K562 (cell line): ENCODE measurements around the gene TOM1L1. TPM values are rescaled to one million over a fixed set of nuclear protein-coding genes. Genes with fewer than 3 reads are reported as not detected.
A peak's percentile ranks its signal among the peaks of the same experiment; 100 is the strongest.

ENCODE experiments used
- ATF2 ChIP-seq: sonication (generic); formaldehyde crosslinking; IDR thresholded peaks from 2 replicates; pipeline ENCODE4 v1.8.1; 2022; ENCODE audit warnings: missing genetic modification reagents
- DDX20 ChIP-seq: fragments of 450-650 bp; IDR thresholded peaks from 2 replicates; pipeline ENCODE4 v1.6.1; 2016; ENCODE audit warnings: missing genetic modification characterization, low read depth, mild to moderate bottlenecking, missing compliant biosample characterization, moderate library complexity
- FOSL1 ChIP-seq: fragments of 200-800 bp; sonication (Bioruptor generic); conservative IDR thresholded peaks from 2 replicates; pipeline ENCODE4 v1.6.1; 2016; ENCODE audit warnings: missing genetic modification characterization, missing compliant biosample characterization
- GATAD2B ChIP-seq: fragments of 450-650 bp; IDR thresholded peaks from 2 replicates; pipeline ENCODE4 v1.6.1; 2017; ENCODE audit warnings: mild to moderate bottlenecking, borderline replicate concordance
- ILK ChIP-seq: fragments of 450-650 bp; IDR thresholded peaks from 2 replicates; pipeline ENCODE4 v1.6.1; 2016; ENCODE audit warnings: missing genetic modification characterization, low read depth, mild to moderate bottlenecking, missing compliant biosample characterization, moderate library complexity, borderline replicate concordance
- MCM2 ChIP-seq: fragments of 450-650 bp; IDR thresholded peaks from 2 replicates; pipeline ENCODE4 v1.6.1; 2017; ENCODE audit warnings: low read depth, mild to moderate bottlenecking
- RNF2 ChIP-seq: sonication (generic); IDR thresholded peaks from 2 replicates; pipeline ENCODE4 v1.6.1; 2016
- SMC3 ChIP-seq: conservative IDR thresholded peaks from 2 replicates; pipeline ENCODE4 v1.6.1; 2011; ENCODE audit warnings: low read depth, low read length, improper control_type of control experiment; ENCODE audit not compliant: insufficient read depth
- TCF3 ChIP-seq: sonication (generic); formaldehyde crosslinking; IDR thresholded peaks from 2 replicates; pipeline ENCODE4 v1.4.0; 2020; ENCODE audit warnings: mild to moderate bottlenecking, missing genetic modification reagents
- TEAD2 ChIP-seq: fragments of 450-650 bp; IDR thresholded peaks from 2 replicates; pipeline ENCODE4 v1.6.1; 2016; ENCODE audit warnings: missing genetic modification characterization, control low read depth, missing compliant biosample characterization
- ZEB2 ChIP-seq: fragments of 450-650 bp; IDR thresholded peaks from 2 replicates; pipeline ENCODE4 v1.6.1; 2016
- ZNF282 ChIP-seq: sonication (generic); formaldehyde crosslinking; IDR thresholded peaks from 2 replicates; pipeline ENCODE4 v1.8.1; 2023; ENCODE audit warnings: missing genetic modification reagents
- polyA plus RNA-seq, 8 experiments: library from polyadenylated mRNA; depleted of rRNA in 4 of 8; stranded (reverse) in 5 of 8; unstranded in 3 of 8; fragments of >200 nt; fragmentation: Nextera tagmentation in 2 of 8; fragmentation: Illumina TruSeq in 1 of 8; extraction: Ambion mirVana in 2 of 8; extraction: Trizol in 1 of 8; gene quantifications; 2 replicates each; pipeline versions ENCODE4 v1.2.1 to v1.2.3, GENCODE V29; 2011 to 2014; ENCODE audit warnings: inconsistent platforms in 1 of 8, missing spikeins in 1 of 8
- total RNA-seq, 7 experiments: library from RNA; depleted of rRNA in 6 of 7; stranded (reverse); fragments of >200 nt in 6 of 7; fragmentation: Illumina TruSeq in 2 of 7; extraction: Trizol in 2 of 7; gene quantifications; 2 replicates each; pipeline versions ENCODE4 v1.2.1 to v1.2.3, GENCODE V29; 2011 to 2021; ENCODE audit warnings: low replicate concordance in 1 of 7
- TF ChIP-seq, protein P1 (sequence below), 2 experiments: fragments of 450-650 bp in 1 of 2; sonication (generic) in 1 of 2; formaldehyde crosslinking in 1 of 2; IDR thresholded peaks in 1 of 2; conservative IDR thresholded peaks in 1 of 2; 2 replicates each; pipeline versions ENCODE4 v1.6.1 to v1.8.1; 2016 to 2023; ENCODE audit warnings: mild to moderate bottlenecking in 2 of 2, moderate library complexity in 2 of 2, inconsistent platforms in 1 of 2, missing genetic modification reagents in 1 of 2

TOM1L1 gene
- total and polyA plus RNA-seq, 9 of the 15 experiments (the other 6 are each of a cell fraction or from before 2014, with no cell fraction given) = 21.3 to 74.3 (median 31.0) TPM

DNA sequence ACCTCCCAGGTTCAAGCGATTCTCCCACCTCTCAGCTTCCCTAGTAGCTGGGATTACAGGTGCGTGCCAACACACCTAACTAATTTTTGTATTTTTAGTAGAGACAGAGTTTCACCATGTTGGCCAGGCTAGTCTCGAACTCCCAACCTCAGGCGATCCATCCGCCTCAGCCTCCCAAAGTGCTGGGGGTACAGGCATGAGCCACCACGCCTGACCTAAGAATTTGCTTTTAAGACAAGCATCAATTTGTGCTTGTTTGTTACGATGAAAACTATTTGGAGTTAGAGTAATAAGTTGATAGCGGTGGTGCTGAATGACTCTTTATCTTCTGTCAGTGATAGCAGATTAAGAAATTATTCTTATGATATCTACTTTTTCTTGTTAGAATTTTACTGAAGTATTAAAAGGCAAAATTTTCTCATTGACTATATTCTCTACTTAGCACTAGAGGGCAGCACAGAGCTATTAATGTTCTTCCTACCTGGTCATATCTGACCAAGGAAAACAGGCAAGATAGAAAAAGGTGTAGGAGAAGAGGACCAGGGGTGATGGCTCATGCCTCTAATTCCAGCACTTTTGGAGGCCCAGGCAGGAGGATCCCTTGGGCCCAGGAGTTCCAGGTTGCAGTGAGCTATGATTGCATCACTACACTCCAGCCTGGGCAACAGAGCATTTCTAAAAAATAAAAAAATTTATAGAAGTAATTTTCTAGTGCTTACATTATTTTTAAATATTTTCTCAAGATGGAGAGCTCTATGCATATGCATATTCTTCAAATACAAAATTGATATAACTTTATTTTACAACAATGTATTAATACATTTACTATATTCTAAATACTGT is 92.4 kb downstream of the TOM1L1 start (continued):
- no peak for TF ChIP-seq TEAD2 (tag)
- no peak for TF ChIP-seq DDX20 (tag)
- TF ChIP-seq ZEB2 = peak; percentile 58; the same call in 1 of the 2 replicates
- TF ChIP-seq, protein P1, sequence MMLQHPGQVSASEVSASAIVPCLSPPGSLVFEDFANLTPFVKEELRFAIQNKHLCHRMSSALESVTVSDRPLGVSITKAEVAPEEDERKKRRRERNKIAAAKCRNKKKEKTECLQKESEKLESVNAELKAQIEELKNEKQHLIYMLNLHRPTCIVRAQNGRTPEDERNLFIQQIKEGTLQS (IDR thresholded peaks at IDR 0.05) = peak; percentile 58
- TF ChIP-seq, protein P1 (CRISPR knock-in tag; conservative IDR thresholded peaks at IDR 0.05) = no peak
- no peak for TF ChIP-seq FOSL1 (tag)
- no peak for TF ChIP-seq ATF2 (CRISPR knock-in tag)
- no peak for TF ChIP-seq MCM2
- TF ChIP-seq SMC3 = peak; percentile 26; the same call in 1 of the 2 replicates
- TF ChIP-seq TCF3 (CRISPR knock-in tag) = no peak
- no peak for TF ChIP-seq ZNF282 (CRISPR knock-in tag)
- TF ChIP-seq GATAD2B = 0 out of 2 replicates have a peak, but pooled peaks have one; percentile 21
- no peak for TF ChIP-seq RNF2
- no peak for TF ChIP-seq ILK
